ENCODE measurements around the gene NIM1K.

The NIM1K gene

DNA sequence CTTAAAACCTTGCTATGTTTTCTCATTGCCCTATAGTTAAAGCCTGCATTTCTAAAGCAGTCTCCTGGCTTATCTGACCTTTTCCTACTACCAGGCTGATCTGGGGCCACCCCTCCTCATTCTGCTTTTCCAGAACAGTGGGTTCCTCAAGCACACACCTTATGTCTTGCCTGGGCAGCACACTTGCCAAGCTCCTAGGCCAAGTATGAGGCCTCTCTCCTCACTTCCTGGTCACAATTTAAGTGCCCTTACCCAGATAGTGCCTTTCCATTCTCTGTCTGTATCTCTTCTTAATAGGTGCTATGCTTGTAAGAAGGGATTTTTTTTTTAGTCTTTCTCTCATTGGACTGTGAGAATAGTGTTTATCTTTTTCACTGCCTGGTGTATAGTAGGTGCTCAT is 81.5 kb downstream of the NIM1K start:
- ATAC-seq = no peak
- TF ChIP-seq, protein P1, sequence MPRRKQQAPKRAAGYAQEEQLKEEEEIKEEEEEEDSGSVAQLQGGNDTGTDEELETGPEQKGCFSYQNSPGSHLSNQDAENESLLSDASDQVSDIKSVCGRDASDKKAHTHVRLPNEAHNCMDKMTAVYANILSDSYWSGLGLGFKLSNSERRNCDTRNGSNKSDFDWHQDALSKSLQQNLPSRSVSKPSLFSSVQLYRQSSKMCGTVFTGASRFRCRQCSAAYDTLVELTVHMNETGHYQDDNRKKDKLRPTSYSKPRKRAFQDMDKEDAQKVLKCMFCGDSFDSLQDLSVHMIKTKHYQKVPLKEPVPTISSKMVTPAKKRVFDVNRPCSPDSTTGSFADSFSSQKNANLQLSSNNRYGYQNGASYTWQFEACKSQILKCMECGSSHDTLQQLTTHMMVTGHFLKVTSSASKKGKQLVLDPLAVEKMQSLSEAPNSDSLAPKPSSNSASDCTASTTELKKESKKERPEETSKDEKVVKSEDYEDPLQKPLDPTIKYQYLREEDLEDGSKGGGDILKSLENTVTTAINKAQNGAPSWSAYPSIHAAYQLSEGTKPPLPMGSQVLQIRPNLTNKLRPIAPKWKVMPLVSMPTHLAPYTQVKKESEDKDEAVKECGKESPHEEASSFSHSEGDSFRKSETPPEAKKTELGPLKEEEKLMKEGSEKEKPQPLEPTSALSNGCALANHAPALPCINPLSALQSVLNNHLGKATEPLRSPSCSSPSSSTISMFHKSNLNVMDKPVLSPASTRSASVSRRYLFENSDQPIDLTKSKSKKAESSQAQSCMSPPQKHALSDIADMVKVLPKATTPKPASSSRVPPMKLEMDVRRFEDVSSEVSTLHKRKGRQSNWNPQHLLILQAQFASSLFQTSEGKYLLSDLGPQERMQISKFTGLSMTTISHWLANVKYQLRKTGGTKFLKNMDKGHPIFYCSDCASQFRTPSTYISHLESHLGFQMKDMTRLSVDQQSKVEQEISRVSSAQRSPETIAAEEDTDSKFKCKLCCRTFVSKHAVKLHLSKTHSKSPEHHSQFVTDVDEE (CRISPR knock-in tag; IDR thresholded peaks at IDR 0.05) = no peak
- TF ChIP-seq, protein P2, sequence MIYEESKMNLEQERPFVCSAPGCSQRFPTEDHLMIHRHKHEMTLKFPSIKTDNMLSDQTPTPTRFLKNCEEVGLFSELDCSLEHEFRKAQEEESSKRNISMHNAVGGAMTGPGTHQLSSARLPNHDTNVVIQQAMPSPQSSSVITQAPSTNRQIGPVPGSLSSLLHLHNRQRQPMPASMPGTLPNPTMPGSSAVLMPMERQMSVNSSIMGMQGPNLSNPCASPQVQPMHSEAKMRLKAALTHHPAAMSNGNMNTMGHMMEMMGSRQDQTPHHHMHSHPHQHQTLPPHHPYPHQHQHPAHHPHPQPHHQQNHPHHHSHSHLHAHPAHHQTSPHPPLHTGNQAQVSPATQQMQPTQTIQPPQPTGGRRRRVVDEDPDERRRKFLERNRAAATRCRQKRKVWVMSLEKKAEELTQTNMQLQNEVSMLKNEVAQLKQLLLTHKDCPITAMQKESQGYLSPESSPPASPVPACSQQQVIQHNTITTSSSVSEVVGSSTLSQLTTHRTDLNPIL (CRISPR knock-in tag; IDR thresholded peaks at IDR 0.05; ENCODE audit: low read depth) = no peak
- no peak for TF ChIP-seq ZFP3 (CRISPR knock-in tag; IDR thresholded peaks at IDR 0.05)
- TF ChIP-seq SNAI2 (CRISPR knock-in tag; IDR thresholded peaks at IDR 0.05) = no peak
- no peak for TF ChIP-seq ZFP30 (CRISPR knock-in tag; IDR thresholded peaks at IDR 0.05)
- TF ChIP-seq, protein P3, sequence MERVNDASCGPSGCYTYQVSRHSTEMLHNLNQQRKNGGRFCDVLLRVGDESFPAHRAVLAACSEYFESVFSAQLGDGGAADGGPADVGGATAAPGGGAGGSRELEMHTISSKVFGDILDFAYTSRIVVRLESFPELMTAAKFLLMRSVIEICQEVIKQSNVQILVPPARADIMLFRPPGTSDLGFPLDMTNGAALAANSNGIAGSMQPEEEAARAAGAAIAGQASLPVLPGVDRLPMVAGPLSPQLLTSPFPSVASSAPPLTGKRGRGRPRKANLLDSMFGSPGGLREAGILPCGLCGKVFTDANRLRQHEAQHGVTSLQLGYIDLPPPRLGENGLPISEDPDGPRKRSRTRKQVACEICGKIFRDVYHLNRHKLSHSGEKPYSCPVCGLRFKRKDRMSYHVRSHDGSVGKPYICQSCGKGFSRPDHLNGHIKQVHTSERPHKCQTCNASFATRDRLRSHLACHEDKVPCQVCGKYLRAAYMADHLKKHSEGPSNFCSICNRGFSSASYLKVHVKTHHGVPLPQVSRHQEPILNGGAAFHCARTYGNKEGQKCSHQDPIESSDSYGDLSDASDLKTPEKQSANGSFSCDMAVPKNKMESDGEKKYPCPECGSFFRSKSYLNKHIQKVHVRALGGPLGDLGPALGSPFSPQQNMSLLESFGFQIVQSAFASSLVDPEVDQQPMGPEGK (CRISPR knock-in tag; IDR thresholded peaks at IDR 0.05; ENCODE audit: borderline replicate concordance) = no peak
- no peak for TF ChIP-seq ZNF565 (CRISPR knock-in tag; conservative IDR thresholded peaks at IDR 0.05; ENCODE audit: low read depth)
- TF ChIP-seq TOX (CRISPR knock-in tag; IDR thresholded peaks at IDR 0.05; ENCODE audit: borderline replicate concordance) = no peak
- TF ChIP-seq CSDC2 (CRISPR knock-in tag; IDR thresholded peaks at IDR 0.05) = no peak
- TF ChIP-seq, protein P4, sequence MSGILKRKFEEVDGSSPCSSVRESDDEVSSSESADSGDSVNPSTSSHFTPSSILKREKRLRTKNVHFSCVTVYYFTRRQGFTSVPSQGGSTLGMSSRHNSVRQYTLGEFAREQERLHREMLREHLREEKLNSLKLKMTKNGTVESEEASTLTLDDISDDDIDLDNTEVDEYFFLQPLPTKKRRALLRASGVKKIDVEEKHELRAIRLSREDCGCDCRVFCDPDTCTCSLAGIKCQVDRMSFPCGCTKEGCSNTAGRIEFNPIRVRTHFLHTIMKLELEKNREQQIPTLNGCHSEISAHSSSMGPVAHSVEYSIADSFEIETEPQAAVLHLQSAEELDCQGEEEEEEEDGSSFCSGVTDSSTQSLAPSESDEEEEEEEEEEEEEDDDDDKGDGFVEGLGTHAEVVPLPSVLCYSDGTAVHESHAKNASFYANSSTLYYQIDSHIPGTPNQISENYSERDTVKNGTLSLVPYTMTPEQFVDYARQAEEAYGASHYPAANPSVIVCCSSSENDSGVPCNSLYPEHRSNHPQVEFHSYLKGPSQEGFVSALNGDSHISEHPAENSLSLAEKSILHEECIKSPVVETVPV (CRISPR knock-in tag; IDR thresholded peaks at IDR 0.05) = no peak
- no peak for TF ChIP-seq ESRRG (CRISPR knock-in tag; IDR thresholded peaks at IDR 0.05)
- TF ChIP-seq BACH2 (CRISPR knock-in tag; IDR thresholded peaks at IDR 0.05; ENCODE audit: borderline replicate concordance) = no peak

DNA sequence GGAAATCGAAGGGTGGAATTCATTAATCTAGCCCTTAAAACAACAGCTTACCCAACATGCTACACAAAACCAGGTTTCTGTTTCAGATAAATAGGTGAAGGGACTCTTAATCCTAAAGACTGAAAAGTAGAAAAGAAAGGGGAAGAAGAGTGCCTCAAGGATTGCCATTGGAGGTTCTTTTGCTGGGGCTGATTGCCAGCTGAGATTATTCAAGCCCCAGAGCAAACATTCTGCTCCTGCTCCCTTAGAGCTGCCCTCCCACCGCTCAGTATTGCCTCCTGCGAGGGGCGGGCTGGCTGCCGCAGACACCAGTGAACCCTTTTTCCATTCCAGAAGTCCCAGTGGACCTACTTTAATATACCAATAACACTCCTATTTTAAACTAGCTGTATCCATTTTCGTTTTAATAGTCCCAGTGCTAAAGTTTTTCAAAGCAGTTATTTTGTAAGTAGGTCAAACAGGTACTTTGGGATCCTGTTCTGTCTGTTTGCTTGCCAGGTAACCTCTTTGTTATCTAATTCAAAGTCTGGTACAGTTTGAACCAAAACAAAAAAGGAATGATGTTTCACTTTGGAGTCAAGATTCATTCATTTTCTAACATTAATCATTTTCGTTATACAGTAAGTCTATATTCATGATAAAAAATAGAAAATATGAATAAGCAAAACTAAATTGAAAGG is 82.5 kb downstream of the NIM1K start:
- ATAC-seq = no peak
- no peak for TF ChIP-seq ISL1 (CRISPR knock-in tag; IDR thresholded peaks at IDR 0.05)
- no peak for TF ChIP-seq CSDC2 (CRISPR knock-in tag; IDR thresholded peaks at IDR 0.05)
- no peak for TF ChIP-seq ZNF70 (CRISPR knock-in tag; IDR thresholded peaks at IDR 0.05)
- no peak for TF ChIP-seq ZNF8 (CRISPR knock-in tag; IDR thresholded peaks at IDR 0.05)
- no peak for TF ChIP-seq GLIS3 (CRISPR knock-in tag; IDR thresholded peaks at IDR 0.05)
- no peak for TF ChIP-seq ZFP30 (CRISPR knock-in tag; IDR thresholded peaks at IDR 0.05)
- no peak for TF ChIP-seq RARB (CRISPR knock-in tag; IDR thresholded peaks at IDR 0.05)
- TF ChIP-seq TOX (CRISPR knock-in tag; IDR thresholded peaks at IDR 0.05; ENCODE audit: borderline replicate concordance) = no peak
- TF ChIP-seq, protein P1 (CRISPR knock-in tag; IDR thresholded peaks at IDR 0.05) = no peak
- no peak for TF ChIP-seq ARNTL (CRISPR knock-in tag; IDR thresholded peaks at IDR 0.05; ENCODE audit: borderline replicate concordance, low read depth)
- TF ChIP-seq OSR1 (CRISPR knock-in tag; IDR thresholded peaks at IDR 0.05) = no peak
- TF ChIP-seq SNAI2 (CRISPR knock-in tag; IDR thresholded peaks at IDR 0.05) = no peak
- TF ChIP-seq ZC3H10 (CRISPR knock-in tag; IDR thresholded peaks at IDR 0.05) = no peak
- TF ChIP-seq, protein P5, sequence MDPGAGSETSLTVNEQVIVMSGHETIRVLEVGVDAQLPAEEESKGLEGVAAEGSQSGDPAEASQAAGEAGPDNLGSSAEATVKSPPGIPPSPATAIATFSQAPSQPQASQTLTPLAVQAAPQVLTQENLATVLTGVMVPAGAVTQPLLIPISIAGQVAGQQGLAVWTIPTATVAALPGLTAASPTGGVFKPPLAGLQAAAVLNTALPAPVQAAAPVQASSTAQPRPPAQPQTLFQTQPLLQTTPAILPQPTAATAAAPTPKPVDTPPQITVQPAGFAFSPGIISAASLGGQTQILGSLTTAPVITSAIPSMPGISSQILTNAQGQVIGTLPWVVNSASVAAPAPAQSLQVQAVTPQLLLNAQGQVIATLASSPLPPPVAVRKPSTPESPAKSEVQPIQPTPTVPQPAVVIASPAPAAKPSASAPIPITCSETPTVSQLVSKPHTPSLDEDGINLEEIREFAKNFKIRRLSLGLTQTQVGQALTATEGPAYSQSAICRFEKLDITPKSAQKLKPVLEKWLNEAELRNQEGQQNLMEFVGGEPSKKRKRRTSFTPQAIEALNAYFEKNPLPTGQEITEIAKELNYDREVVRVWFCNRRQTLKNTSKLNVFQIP (CRISPR knock-in tag; IDR thresholded peaks at IDR 0.05; ENCODE audit: borderline replicate concordance, low read depth) = no peak
- TF ChIP-seq, protein P3 (CRISPR knock-in tag; IDR thresholded peaks at IDR 0.05; ENCODE audit: borderline replicate concordance) = no peak
